ENCODE data around the gene ATAD3C.
"Not testable (repeated sequence)": the region's sequence is repeated elsewhere in the genome, so short reads cannot be mapped to it uniquely, and the experiment has no call there.

ATAD3C gene

GRCh38 chr1:1505801-1506200 is 56.3 kb downstream of the ATAD3C start:
- peak overlapping the region; percentile 51 for H3K27ac ChIP-seq (ENCODE audit: low read depth, low read length)
- H3K4me3 ChIP-seq (ENCODE audit: low read length), result not testable (repeated sequence)

GRCh38 chr1:1507305-1507704 is 57.8 kb downstream of the ATAD3C start:
- Histone ChIP-seq H3K27me3 (ENCODE audit: control insufficient read depth, insufficient read depth, low read length) (no peaks in the 10 kb centered on the region), H3K9ac (ENCODE audit: low read length) (no peak overlapping the region), H3K27ac (ENCODE audit: low read depth, low read length) (no peak overlapping the region), H3K4me3 (ENCODE audit: low read length) (no peak overlapping the region), H3K36me3 (ENCODE audit: control insufficient read depth, insufficient read depth, low read length) (no peaks in the 10 kb centered on the region), H3K4me1 (ENCODE audit: control insufficient read depth, insufficient read depth, low read length) (peaks cover 3% of the 10 kb centered on the region)

More at GRCh38 chr1:1505801-1506200, 56.3 kb downstream of the ATAD3C start:
- not testable (repeated sequence) for H3K9ac ChIP-seq (ENCODE audit: low read length); H3K4me1 ChIP-seq (ENCODE audit: control insufficient read depth, insufficient read depth, low read length); H3K36me3 ChIP-seq (ENCODE audit: control insufficient read depth, insufficient read depth, low read length); H3K27me3 ChIP-seq (ENCODE audit: control insufficient read depth, insufficient read depth, low read length)

- not testable (repeated sequence) for H3K36me3 ChIP-seq (ENCODE audit: control insufficient read depth, insufficient read depth, low read length); H3K9ac ChIP-seq (ENCODE audit: low read length); H3K4me3 ChIP-seq (ENCODE audit: low read length); H3K27ac ChIP-seq (ENCODE audit: low read depth, low read length); H3K27me3 ChIP-seq (ENCODE audit: control insufficient read depth, insufficient read depth, low read length); H3K4me1 ChIP-seq (ENCODE audit: control insufficient read depth, insufficient read depth, low read length)
Observed at GRCh38 chr1:1508775-1509464, 59.4 kb downstream of the ATAD3C start.

GRCh38 chr1:1509465-1509850 is 60.0 kb downstream of the ATAD3C start:
- H3K27me3 ChIP-seq (ENCODE audit: control insufficient read depth, insufficient read depth, low read length); H3K4me1 ChIP-seq (ENCODE audit: control insufficient read depth, insufficient read depth, low read length); H3K27ac ChIP-seq (ENCODE audit: low read depth, low read length); H3K9ac ChIP-seq (ENCODE audit: low read length); H3K36me3 ChIP-seq (ENCODE audit: control insufficient read depth, insufficient read depth, low read length); H3K4me3 ChIP-seq (ENCODE audit: low read length): not testable (repeated sequence)

GRCh38 chr1:1510912-1511532 is 61.5 kb downstream of the ATAD3C start:
- Histone ChIP-seq H3K27ac (ENCODE audit: low read depth, low read length) (peak overlapping the region; percentile 94), H3K4me3 (ENCODE audit: low read length) (peak overlapping the region; percentile 86), H3K27me3 (ENCODE audit: control insufficient read depth, insufficient read depth, low read length) (no peaks in the 10 kb centered on the region), H3K36me3 (ENCODE audit: control insufficient read depth, insufficient read depth, low read length) (no peaks in the 10 kb centered on the region), H3K9ac (ENCODE audit: low read length) (peak overlapping the region; percentile 36), H3K4me1 (ENCODE audit: control insufficient read depth, insufficient read depth, low read length) (peaks cover 3% of the 10 kb centered on the region)

GRCh38 chr1:1511533-1512285 is 62.2 kb downstream of the ATAD3C start, which contains the start of gene ATAD3A:
Gene ATAD3A (plus strand): TSS chr1:1512162. CDS start chr1:1512269, 107 bp downstream.
- peak within 1 kb of the TSS; percentile 36 for H3K9ac ChIP-seq (ENCODE audit: low read length)
- H3K36me3 ChIP-seq (ENCODE audit: control insufficient read depth, insufficient read depth, low read length), result no peaks in the 10 kb centered on the region
- H3K4me3 ChIP-seq (ENCODE audit: low read length), result peak within 1 kb of the TSS; percentile 86
- H3K27ac ChIP-seq (ENCODE audit: low read depth, low read length), result peak within 1 kb of the TSS; percentile 94
- peaks cover 3% of the 10 kb centered on the region for H3K4me1 ChIP-seq (ENCODE audit: control insufficient read depth, insufficient read depth, low read length)
- no peaks in the 10 kb centered on the region for H3K27me3 ChIP-seq (ENCODE audit: control insufficient read depth, insufficient read depth, low read length)

GRCh38 chr1:1512425-1512824 is 62.9 kb downstream of the ATAD3C start:
- H3K27me3 ChIP-seq (ENCODE audit: control insufficient read depth, insufficient read depth, low read length); H3K9ac ChIP-seq (ENCODE audit: low read length); H3K4me1 ChIP-seq (ENCODE audit: control insufficient read depth, insufficient read depth, low read length); H3K36me3 ChIP-seq (ENCODE audit: control insufficient read depth, insufficient read depth, low read length); H3K27ac ChIP-seq (ENCODE audit: low read depth, low read length): not testable (repeated sequence)
- H3K4me3 ChIP-seq (ENCODE audit: low read length), result peak overlapping the region; percentile 54

GRCh38 chr1:1513675-1514074 is 64.2 kb downstream of the ATAD3C start:
- not testable (repeated sequence) for H3K4me1 ChIP-seq (ENCODE audit: control insufficient read depth, insufficient read depth, low read length); H3K27ac ChIP-seq (ENCODE audit: low read depth, low read length); H3K36me3 ChIP-seq (ENCODE audit: control insufficient read depth, insufficient read depth, low read length); H3K4me3 ChIP-seq (ENCODE audit: low read length); H3K27me3 ChIP-seq (ENCODE audit: control insufficient read depth, insufficient read depth, low read length); H3K9ac ChIP-seq (ENCODE audit: low read length)

- not testable (repeated sequence) for H3K9ac ChIP-seq (ENCODE audit: low read length); H3K27ac ChIP-seq (ENCODE audit: low read depth, low read length); H3K36me3 ChIP-seq (ENCODE audit: control insufficient read depth, insufficient read depth, low read length); H3K27me3 ChIP-seq (ENCODE audit: control insufficient read depth, insufficient read depth, low read length); H3K4me1 ChIP-seq (ENCODE audit: control insufficient read depth, insufficient read depth, low read length); H3K4me3 ChIP-seq (ENCODE audit: low read length)
Observed at GRCh38 chr1:1514376-1514775, 64.9 kb downstream of the ATAD3C start.

GRCh38 chr1:1516923-1517322 is 67.4 kb downstream of the ATAD3C start:
- not testable (repeated sequence) for H3K9ac ChIP-seq (ENCODE audit: low read length); H3K27me3 ChIP-seq (ENCODE audit: control insufficient read depth, insufficient read depth, low read length); H3K36me3 ChIP-seq (ENCODE audit: control insufficient read depth, insufficient read depth, low read length); H3K4me3 ChIP-seq (ENCODE audit: low read length); H3K27ac ChIP-seq (ENCODE audit: low read depth, low read length); H3K4me1 ChIP-seq (ENCODE audit: control insufficient read depth, insufficient read depth, low read length)

GRCh38 chr1:1517973-1518620 is 68.6 kb downstream of the ATAD3C start:
- H3K4me3 ChIP-seq (ENCODE audit: low read length), result no peak overlapping the region
- no peak overlapping the region for H3K9ac ChIP-seq (ENCODE audit: low read length)
- H3K27me3 ChIP-seq (ENCODE audit: control insufficient read depth, insufficient read depth, low read length), result no peaks in the 10 kb centered on the region
- no peaks in the 10 kb centered on the region for H3K4me1 ChIP-seq (ENCODE audit: control insufficient read depth, insufficient read depth, low read length)
- no peak overlapping the region for H3K27ac ChIP-seq (ENCODE audit: low read depth, low read length)
- peaks cover 6% of the 10 kb centered on the region for H3K36me3 ChIP-seq (ENCODE audit: control insufficient read depth, insufficient read depth, low read length)

GRCh38 chr1:1518621-1519007 is 69.1 kb downstream of the ATAD3C start:
- H3K27ac ChIP-seq (ENCODE audit: low read depth, low read length); H3K4me1 ChIP-seq (ENCODE audit: control insufficient read depth, insufficient read depth, low read length); H3K27me3 ChIP-seq (ENCODE audit: control insufficient read depth, insufficient read depth, low read length); H3K9ac ChIP-seq (ENCODE audit: low read length); H3K4me3 ChIP-seq (ENCODE audit: low read length); H3K36me3 ChIP-seq (ENCODE audit: control insufficient read depth, insufficient read depth, low read length): not testable (repeated sequence)
